Small intestine (tissue), 7 donors: ENCODE data around the gene CORO2B. TPM values are rescaled to one million over a fixed set of nuclear protein-coding genes. Genes with fewer than 3 reads are reported as not detected.

ENCODE experiments used
- DNase-seq, 2 donors: peaks; one replicate each; pipeline versions ENCODE4 v3.0.0 to v3.0.0-alpha.2; 2013
- FAIRE-seq: peaks from 2 replicates; lab custom pipeline; 2012; peaks lifted over from hg19 to GRCh38; lab: Jason Lieb, UNC
- H3K27ac ChIP-seq, 3 donors: one replicate each; pipeline ENCODE4 v1.5.1; 2013; ENCODE audit warnings: low read length in 2 of 3, mild to moderate bottlenecking in 2 of 3, control low read depth in 1 of 3, inconsistent platforms in 1 of 3, low read depth in 1 of 3, moderate library complexity in 1 of 3
- H3K27me3 ChIP-seq, 3 donors: one replicate each; pipeline ENCODE4 v1.6.1; 2013; ENCODE audit warnings: low read length in 3 of 3, inconsistent platforms in 1 of 3; ENCODE audit not compliant: control insufficient read depth in 3 of 3, insufficient read depth in 3 of 3
- H3K36me3 ChIP-seq, 3 donors: one replicate each; pipeline ENCODE4 v1.6.1; 2013; ENCODE audit warnings: low read length in 3 of 3, inconsistent platforms in 1 of 3, low read depth in 1 of 3, mild to moderate bottlenecking in 1 of 3, moderate library complexity in 1 of 3; ENCODE audit not compliant: control insufficient read depth in 3 of 3, insufficient read depth in 2 of 3
- H3K4me1 ChIP-seq, 3 donors: one replicate each; pipeline ENCODE4 v1.6.1; 2013; ENCODE audit warnings: low read length in 2 of 3, inconsistent platforms in 1 of 3, low read depth in 1 of 3, mild to moderate bottlenecking in 1 of 3, moderate library complexity in 1 of 3; ENCODE audit not compliant: control insufficient read depth in 3 of 3, insufficient read depth in 2 of 3
- H3K4me3 ChIP-seq, 3 donors: one replicate each; pipeline ENCODE4 v1.5.1; 2013; ENCODE audit warnings: low read length in 3 of 3, control low read depth in 1 of 3, inconsistent platforms in 1 of 3, low read depth in 1 of 3, mild to moderate bottlenecking in 1 of 3, moderate library complexity in 1 of 3
- H3K9me3 ChIP-seq, 2 donors: one replicate each; pipeline ENCODE4 v1.6.1; 2013; ENCODE audit warnings: low read depth in 1 of 2, low read length in 1 of 2; ENCODE audit not compliant: control insufficient read depth in 2 of 2, insufficient read depth in 1 of 2
- WGBS, 3 donors: extraction: QIAGEN DNeasy Blood & Tissue Kit; methylation state at CpG; one replicate each; pipeline ENCODE4 v1.1.7; 2013; 5-methylcytosine and 5-hydroxymethylcytosine counted together
- polyA plus RNA-seq, 4 donors: library from polyadenylated mRNA; stranded (reverse) in 3 of 4; unstranded in 1 of 4; fragments of 200-250 nt in 3 of 4; fragments of 120-200 nt in 1 of 4; gene quantifications; one replicate each; pipeline versions ENCODE4 v1.2.1 to v1.2.3, GENCODE V29; 2013
- donor health status: healthy with polysubstance abuse.
- donor health status: control.
- donor health status: control.
- donor health status: Bipolar disorder and iron deficiency.
- donor health status: healthy.

Gene CORO2B
- polyA plus RNA-seq, 4 donors = 1.3 to 3.0 (median 1.7) TPM

GRCh38 chr15:68719672-68720071 is 140.9 kb downstream of the CORO2B start:
- DNase-seq (no peak), FAIRE-seq (no peak)
- Histone ChIP-seq H3K4me3 (no peak overlapping the region), H3K27me3 (peaks cover 0 to 4% (median 0%) of the 10 kb centered on the region in 3 donors), H3K4me1 (no peaks in the 10 kb centered on the region), H3K27ac (no peak overlapping the region), H3K9me3 (peaks cover 0 to 2% of the 10 kb centered on the region in 2 donors), H3K36me3 (no peaks in the 10 kb centered on the region)
- WGBS, 3 donors = 71 to 77% (median 73%) methylated on average over 10 of the region's 10 CpGs

GRCh38 chr15:68721886-68722285 is 143.1 kb downstream of the CORO2B start:
- FAIRE-seq (no peak), DNase-seq (no peak)
- no peak overlapping the region for H3K27ac ChIP-seq
- peaks cover 0 to 3% (median 0%) of the 10 kb centered on the region in 3 donors for H3K4me1 ChIP-seq
- H3K9me3 ChIP-seq = no peaks in the 10 kb centered on the region
- H3K36me3 ChIP-seq = no peaks in the 10 kb centered on the region
- H3K27me3 ChIP-seq = peaks cover 0 to 12% (median 0%) of the 10 kb centered on the region in 3 donors
- no peak overlapping the region for H3K4me3 ChIP-seq
- 89 to 93% (median 89%) methylated on average over 5 of the region's 5 CpGs for WGBS, 3 donors

- H3K27me3 ChIP-seq = peaks cover 0 to 12% (median 0%) of the 10 kb centered on the region in 3 donors
- H3K9me3 ChIP-seq = no peaks in the 10 kb centered on the region
- H3K36me3 ChIP-seq = no peaks in the 10 kb centered on the region
- no peak overlapping the region for H3K4me3 ChIP-seq
- H3K27ac ChIP-seq = peak overlapping the region in 1 of 3 donors; percentile 47
- 35 to 38% (median 35%) methylated on average over 13 to 14 of the region's 14 CpGs for WGBS, 3 donors
- peaks cover 0 to 7% (median 3%) of the 10 kb centered on the region in 3 donors for H3K4me1 ChIP-seq
- no peak for FAIRE-seq
- DNase-seq = peak; percentile 8 to 28
These were observed 146.9 kb downstream of the CORO2B start for GRCh38 chr15:68725736-68726135.

GRCh38 chr15:68726246-68726645 is 147.5 kb downstream of the CORO2B start:
- Histone ChIP-seq H3K4me3 (no peak overlapping the region), H3K36me3 (no peaks in the 10 kb centered on the region), H3K4me1 (peaks cover 3 to 11% (median 3%) of the 10 kb centered on the region in 3 donors), H3K9me3 (no peaks in the 10 kb centered on the region), H3K27ac (no peak overlapping the region), H3K27me3 (peaks cover 0 to 12% (median 0%) of the 10 kb centered on the region in 3 donors)
- FAIRE-seq = no peak
- 80 to 87% (median 84%) methylated on average over 9 of the region's 9 CpGs for WGBS, 3 donors
- DNase-seq = no peak

- 48 to 57% (median 54%) methylated on average over 8 of the region's 8 CpGs for WGBS, 3 donors
- peaks cover 0 to 8% (median 0%) of the 10 kb centered on the region in 3 donors for H3K27me3 ChIP-seq
- H3K9me3 ChIP-seq = no peaks in the 10 kb centered on the region
- no peak overlapping the region for H3K27ac ChIP-seq
- no peak for FAIRE-seq
- no peaks in the 10 kb centered on the region for H3K36me3 ChIP-seq
- no peak overlapping the region for H3K4me3 ChIP-seq
- DNase-seq = no peak
- peaks cover 3 to 12% (median 5%) of the 10 kb centered on the region in 3 donors for H3K4me1 ChIP-seq
These were observed 151.1 kb downstream of the CORO2B start for GRCh38 chr15:68729789-68730411.

GRCh38 chr15:68730471-68730919 is 151.7 kb downstream of the CORO2B start:
- no peaks in the 10 kb centered on the region for H3K36me3 ChIP-seq

GRCh38 chr15:68730976-68731897 is 152.4 kb downstream of the CORO2B start:
- H3K4me3 ChIP-seq = no peak overlapping the region
- peaks cover 0 to 12% (median 5%) of the 10 kb centered on the region in 3 donors for H3K4me1 ChIP-seq
- no peaks in the 10 kb centered on the region for H3K9me3 ChIP-seq
- FAIRE-seq = no peak
- WGBS, 3 donors = 32 to 52% (median 42%) methylated on average over 14 to 15 of the region's 15 CpGs
- peak in 1 of 2 donors; percentile 44 for DNase-seq
- H3K27ac ChIP-seq = no peak overlapping the region
- no peaks in the 10 kb centered on the region for H3K36me3 ChIP-seq
- H3K27me3 ChIP-seq = peaks cover 0 to under 1% (median 0%) of the 10 kb centered on the region in 3 donors

More at GRCh38 chr15:68730471-68730919, 151.7 kb downstream of the CORO2B start:
- H3K4me1 ChIP-seq = peaks cover 3 to 12% (median 5%) of the 10 kb centered on the region in 3 donors
- FAIRE-seq (no peak), DNase-seq (peak; percentile 43 to 57)
- no peak overlapping the region for H3K27ac ChIP-seq
- H3K4me3 ChIP-seq = no peak overlapping the region
- no peaks in the 10 kb centered on the region for H3K9me3 ChIP-seq
- H3K27me3 ChIP-seq = peaks cover 0 to 8% (median 0%) of the 10 kb centered on the region in 3 donors
- WGBS, 3 donors = 43 to 59% (median 49%) methylated on average over 6 of the region's 6 CpGs

GRCh38 chr15:68732451-68732850 is 153.7 kb downstream of the CORO2B start:
- Histone ChIP-seq H3K4me3 (no peak overlapping the region), H3K27me3 (no peaks in the 10 kb centered on the region), H3K27ac (no peak overlapping the region), H3K36me3 (no peaks in the 10 kb centered on the region), H3K9me3 (no peaks in the 10 kb centered on the region), H3K4me1 (peaks cover 0 to 12% (median 5%) of the 10 kb centered on the region in 3 donors)
- 84 to 97% (median 92%) methylated on average over 2 of the region's 2 CpGs for WGBS, 3 donors
- FAIRE-seq = no peak
- DNase-seq = no peak
